Right hindlimb (tissue), 1 donor: ENCODE results near the gene ANKRD60.

ENCODE experiments used
- DNase-seq: peaks from one replicate; pipeline ENCODE4 v3.0.0-alpha.2; 2018

Gene ANKRD60

GRCh38 chr20:58184984-58185383 is 43.5 kb downstream of the ANKRD60 start:
- DNase-seq: no peak

GRCh38 chr20:58184063-58184462 is 44.4 kb downstream of the ANKRD60 start:
- DNase-seq: no peak

GRCh38 chr20:58182521-58183140 is 45.8 kb downstream of the ANKRD60 start:
- no peak for DNase-seq

GRCh38 chr20:58179432-58180099 is 48.9 kb downstream of the ANKRD60 start:
- DNase-seq: peak; percentile 82

GRCh38 chr20:58179083-58179431 is 49.4 kb downstream of the ANKRD60 start:
- no peak for DNase-seq

GRCh38 chr20:58177799-58178198 is 50.7 kb downstream of the ANKRD60 start:
- DNase-seq: no peak

- no peak for DNase-seq
Observed at GRCh38 chr20:58175836-58176235, 52.6 kb downstream of the ANKRD60 start.

GRCh38 chr20:58175425-58175824 is 53.0 kb downstream of the ANKRD60 start:
- no peak for DNase-seq

GRCh38 chr20:58174708-58175280 is 53.7 kb downstream of the ANKRD60 start:
- peak; percentile 81 for DNase-seq

- DNase-seq: peak; percentile 74
Observed at GRCh38 chr20:58173930-58174707, 54.3 kb downstream of the ANKRD60 start.

GRCh38 chr20:58173091-58173490 is 55.4 kb downstream of the ANKRD60 start:
- DNase-seq: no peak

- DNase-seq: no peak
Observed at GRCh38 chr20:58171796-58172425, 56.5 kb downstream of the ANKRD60 start.

- DNase-seq: no peak
Observed at GRCh38 chr20:58169450-58169849, 59.0 kb downstream of the ANKRD60 start.

- no peak for DNase-seq
Observed at GRCh38 chr20:58168843-58169242, 59.6 kb downstream of the ANKRD60 start.

GRCh38 chr20:58167759-58168158 is 60.7 kb downstream of the ANKRD60 start:
- DNase-seq: no peak
